Caco-2 (cell line): ENCODE results near the gene GPC5. TPM values are rescaled to one million over a fixed set of nuclear protein-coding genes. Genes with fewer than 3 reads are reported as not detected.
A peak's percentile ranks its signal among the peaks of the same experiment; 100 is the strongest.

Experiments used
- BruUV-seq: library from RNA; stranded (reverse); fragments of 400-500 nt; replicated peaks from 2 replicates; lab custom pipeline; 2021; lab: Mats Ljungman, UMichigan
- CTCF ChIA-PET: fragments of 300-600 bp; sonication (Branson Sonifier 250); formaldehyde crosslinking; loops from one replicate; lab custom pipeline; 2022; ENCODE audit warnings: antibody characterized with exemption; lab: Charles Lee
- POLR2A ChIA-PET: fragments of 300-600 bp; sonication (Branson Sonifier 250); formaldehyde crosslinking; loops from one replicate; lab custom pipeline; 2022; ENCODE audit warnings: antibody characterized with exemption; lab: Charles Lee
- DNase-seq, 2 experiments: peaks; one replicate each; pipeline versions ENCODE4 v3.0.0 to v3.0.0-alpha.2; 2020 to 2022
- H3K27me3 ChIP-seq: replicated peaks from 2 replicates; pipeline ENCODE4 v1.6.0; 2011; ENCODE audit warnings: low read length; ENCODE audit not compliant: control insufficient read depth, insufficient read depth
- H3K36me3 ChIP-seq: 2 replicates; pipeline ENCODE4 v1.5.1; 2011; ENCODE audit warnings: low read length; ENCODE audit not compliant: control insufficient read depth, insufficient read depth
- H3K4me1 ChIP-seq: fragments of 250-450 bp; sonication (Bioruptor Pico); 2 replicates; pipeline ENCODE4 v1.5.1; 2020; ENCODE audit warnings: mild to moderate bottlenecking
- H3K4me3 ChIP-seq: 2 replicates; pipeline ENCODE4 v1.5.1; 2011; ENCODE audit warnings: low read depth, mild to moderate bottlenecking, control low read depth, low read length
- H3K9me3 ChIP-seq: fragments of 250-450 bp; sonication (Bioruptor Pico); 2 replicates; pipeline ENCODE4 v1.5.1; 2020; ENCODE audit warnings: mild to moderate bottlenecking, moderate library complexity
- H3K27ac Mint-ChIP-seq: one replicate; pipeline ENCODE4 v1.8.0; 2022; ENCODE audit warnings: mixed read lengths; ENCODE audit not compliant: unreplicated experiment
- H3K27me3 Mint-ChIP-seq: one replicate; pipeline ENCODE4 v1.8.0; 2022; ENCODE audit warnings: mixed read lengths; ENCODE audit not compliant: insufficient read depth, unreplicated experiment
- H3K36me3 Mint-ChIP-seq: one replicate; pipeline ENCODE4 v1.8.0; 2022; ENCODE audit warnings: mild to moderate bottlenecking, mixed read lengths; ENCODE audit not compliant: insufficient read depth, unreplicated experiment
- H3K4me1 Mint-ChIP-seq: one replicate; pipeline ENCODE4 v1.8.0; 2022; ENCODE audit warnings: low read depth, mixed read lengths; ENCODE audit not compliant: unreplicated experiment
- H3K4me3 Mint-ChIP-seq: one replicate; pipeline ENCODE4 v1.8.0; 2022; ENCODE audit warnings: mild to moderate bottlenecking, moderate library complexity, mixed read lengths; ENCODE audit not compliant: unreplicated experiment
- H3K9me3 Mint-ChIP-seq: one replicate; pipeline ENCODE4 v1.8.0; 2022; ENCODE audit warnings: mixed read lengths; ENCODE audit not compliant: unreplicated experiment
- CTCF ChIP-seq, 2 experiments: fragments of 200-600 bp in 1 of 2; IDR thresholded peaks; 1 replicate in 1 of 2; 2 replicates in 1 of 2; pipeline versions ENCODE4 v1.5.1 to v1.8.0; 2011 to 2022; ENCODE audit warnings: antibody characterized with exemption in 1 of 2, control low read depth in 1 of 2, inconsistent platforms in 1 of 2, low read depth in 1 of 2, low read length in 1 of 2, mild to moderate bottlenecking in 1 of 2, moderate library complexity in 1 of 2; ENCODE audit not compliant: insufficient read depth in 1 of 2, severe bottlenecking in 1 of 2, unreplicated experiment in 1 of 2
- intact Hi-C: fragments of 100-400 bp; cut with micrococcal nuclease; formaldehyde crosslinking; loops from one replicate; pipeline ENCODE4 v1.10.0; 2022; ENCODE audit not compliant: unreplicated experiment
- total RNA-seq: library from RNA; stranded (reverse); gene quantifications from 2 replicates; pipeline ENCODE4 v1.2.3, GENCODE V29; 2022

Gene GPC5
- total RNA-seq, 1 experiment from 2014 or later: 4.1 TPM

- no peaks in the 10 kb centered on the region for H3K27me3 ChIP-seq
- BruUV-seq: no TSS peak
- H3K9me3 Mint-ChIP-seq: no peaks in the 10 kb centered on the region
- DNase-seq: no peak
- no peaks in the 10 kb centered on the region for H3K4me1 Mint-ChIP-seq
- no peak overlapping the region for H3K4me3 ChIP-seq
- intact Hi-C loops: no loop called here
- ChIA-PET POLR2A (no interaction called here), CTCF (no interaction called here)
- H3K27ac Mint-ChIP-seq: no peak overlapping the region
- H3K27me3 Mint-ChIP-seq: peaks cover 7% of the 10 kb centered on the region
- no peak overlapping the region for H3K4me3 Mint-ChIP-seq
- TF ChIP-seq CTCF (IDR thresholded peaks at IDR 0.05; ENCODE audit: insufficient read depth in 1 of 2, low read depth in 1 of 2, low read length in 1 of 2, severe bottlenecking in 1 of 2, unreplicated experiment in 1 of 2): no peak
- no peaks in the 10 kb centered on the region for H3K36me3 ChIP-seq
- no peaks in the 10 kb centered on the region for H3K4me1 ChIP-seq
- H3K36me3 Mint-ChIP-seq: no peaks in the 10 kb centered on the region
- H3K9me3 ChIP-seq: no peaks in the 10 kb centered on the region
Observed at GRCh38 chr13:91950803-91951202, 552.4 kb downstream of the GPC5 start.

GRCh38 chr13:91955546-91956355 lies 557.3 kb downstream of the GPC5 start:
- peak in 1 of 2 experiments; percentile 5 for TF ChIP-seq CTCF (IDR thresholded peaks at IDR 0.05; ENCODE audit: insufficient read depth in 1 of 2, low read depth in 1 of 2, low read length in 1 of 2, severe bottlenecking in 1 of 2, unreplicated experiment in 1 of 2)
- CTCF ChIA-PET: no interaction called here

GRCh38 chr13:91960947-91961346 lies 562.5 kb downstream of the GPC5 start:
- no TSS peak for BruUV-seq
- intact Hi-C loops: no loop called here

More at GRCh38 chr13:91955546-91956355, 557.3 kb downstream of the GPC5 start:
- POLR2A ChIA-PET: no interaction called here
- H3K36me3 Mint-ChIP-seq: no peaks in the 10 kb centered on the region
- no peaks in the 10 kb centered on the region for H3K9me3 ChIP-seq
- no peaks in the 10 kb centered on the region for H3K27me3 ChIP-seq
- H3K9me3 Mint-ChIP-seq: no peaks in the 10 kb centered on the region
- H3K27ac Mint-ChIP-seq: no peak overlapping the region
- no peaks in the 10 kb centered on the region for H3K4me1 Mint-ChIP-seq
- peaks cover 3% of the 10 kb centered on the region for H3K27me3 Mint-ChIP-seq
- no peak overlapping the region for H3K4me3 ChIP-seq
- BruUV-seq: no TSS peak
- intact Hi-C loops: no loop called here
- no peaks in the 10 kb centered on the region for H3K4me1 ChIP-seq
- no peak overlapping the region for H3K4me3 Mint-ChIP-seq
- H3K36me3 ChIP-seq: no peaks in the 10 kb centered on the region
- DNase-seq: no peak

More at GRCh38 chr13:91960947-91961346, 562.5 kb downstream of the GPC5 start:
- ChIA-PET POLR2A (no interaction called here), CTCF (no interaction called here)
- H3K36me3 ChIP-seq: no peaks in the 10 kb centered on the region
- H3K9me3 ChIP-seq: no peaks in the 10 kb centered on the region
- no peaks in the 10 kb centered on the region for H3K4me1 ChIP-seq
- no peaks in the 10 kb centered on the region for H3K27me3 ChIP-seq
- Mint-ChIP-seq H3K9me3 (peaks cover 6% of the 10 kb centered on the region), H3K27ac (no peak overlapping the region), H3K36me3 (no peaks in the 10 kb centered on the region), H3K4me1 (no peaks in the 10 kb centered on the region), H3K4me3 (no peak overlapping the region), H3K27me3 (no peaks in the 10 kb centered on the region)
- DNase-seq: no peak
- H3K4me3 ChIP-seq: no peak overlapping the region
- TF ChIP-seq CTCF (IDR thresholded peaks at IDR 0.05; ENCODE audit: insufficient read depth in 1 of 2, low read depth in 1 of 2, low read length in 1 of 2, severe bottlenecking in 1 of 2, unreplicated experiment in 1 of 2): no peak
